Hematopoietic multipotent progenitor cell treated with erythropoietin and hydrocortisone succinate and interleukin-3 and kit ligand, for 6 days (in vitro differentiated cells): Measurements from ENCODE around the gene ZCCHC24.

Experiments used
- DNase-seq: peaks from one replicate; pipeline ENCODE4 v3.0.0-alpha.2; 2015

ZCCHC24 gene

GRCh38 chr10:79357180-79357579, 88.2 kb downstream of the ZCCHC24 start:
- no peak for DNase-seq

- peak; percentile 60 for DNase-seq
These were observed 89.3 kb downstream of the ZCCHC24 start for GRCh38 chr10:79356104-79356503.

- peak; percentile 12 for DNase-seq
These were observed 89.9 kb downstream of the ZCCHC24 start for GRCh38 chr10:79355420-79356017.

GRCh38 chr10:79354615-79355014, 90.8 kb downstream of the ZCCHC24 start:
- no peak for DNase-seq

- no peak for DNase-seq
These were observed 91.3 kb downstream of the ZCCHC24 start for GRCh38 chr10:79354141-79354540.

GRCh38 chr10:79353726-79354125, 91.7 kb downstream of the ZCCHC24 start:
- DNase-seq, result no peak

- DNase-seq, result no peak
These were observed 92.4 kb downstream of the ZCCHC24 start for GRCh38 chr10:79353000-79353406.

GRCh38 chr10:79352035-79352877, 93.2 kb downstream of the ZCCHC24 start:
- no peak for DNase-seq

- DNase-seq, result no peak
These were observed 94.1 kb downstream of the ZCCHC24 start for GRCh38 chr10:79351332-79351731.

GRCh38 chr10:79350407-79351154, 94.8 kb downstream of the ZCCHC24 start:
- DNase-seq, result no peak

GRCh38 chr10:79349766-79350406, 95.5 kb downstream of the ZCCHC24 start:
- no peak for DNase-seq

GRCh38 chr10:79349072-79349491, 96.3 kb downstream of the ZCCHC24 start:
- no peak for DNase-seq

GRCh38 chr10:79348640-79348988, 96.8 kb downstream of the ZCCHC24 start:
- DNase-seq, result peak; percentile 53

- DNase-seq, result peak; percentile 86
These were observed 97.4 kb downstream of the ZCCHC24 start for GRCh38 chr10:79347894-79348639.

- peak; percentile 96 for DNase-seq
These were observed 98.1 kb downstream of the ZCCHC24 start, which contains the start of gene PPIF for GRCh38 chr10:79347226-79347893. Gene PPIF (plus strand): TSS chr10:79347469. CDS start chr10:79347549, 80 bp downstream.

GRCh38 chr10:79346388-79347225, 98.8 kb downstream of the ZCCHC24 start:
- DNase-seq, result peak; percentile 44

- DNase-seq, result no peak
These were observed 99.4 kb downstream of the ZCCHC24 start for GRCh38 chr10:79346012-79346340.

GRCh38 chr10:79345241-79346011, 100.0 kb downstream of the ZCCHC24 start:
- DNase-seq, result peak; percentile 80

GRCh38 chr10:79344502-79345195, 100.8 kb downstream of the ZCCHC24 start:
- no peak for DNase-seq
